HG02623 (cell line): ENCODE data around the gene ZNF385C.
"Not testable (repeated sequence)": the region's sequence is repeated elsewhere in the genome, so short reads cannot be mapped to it uniquely, and the experiment has no call there.

Experiments used
- ATAC-seq: cut with Tn5 transposase; IDR thresholded peaks from one replicate; pipeline ENCODE4 v1.9.1; 2021; ENCODE audit warnings: moderate library complexity; ENCODE audit not compliant: unreplicated experiment

The ZNF385C gene

DNA sequence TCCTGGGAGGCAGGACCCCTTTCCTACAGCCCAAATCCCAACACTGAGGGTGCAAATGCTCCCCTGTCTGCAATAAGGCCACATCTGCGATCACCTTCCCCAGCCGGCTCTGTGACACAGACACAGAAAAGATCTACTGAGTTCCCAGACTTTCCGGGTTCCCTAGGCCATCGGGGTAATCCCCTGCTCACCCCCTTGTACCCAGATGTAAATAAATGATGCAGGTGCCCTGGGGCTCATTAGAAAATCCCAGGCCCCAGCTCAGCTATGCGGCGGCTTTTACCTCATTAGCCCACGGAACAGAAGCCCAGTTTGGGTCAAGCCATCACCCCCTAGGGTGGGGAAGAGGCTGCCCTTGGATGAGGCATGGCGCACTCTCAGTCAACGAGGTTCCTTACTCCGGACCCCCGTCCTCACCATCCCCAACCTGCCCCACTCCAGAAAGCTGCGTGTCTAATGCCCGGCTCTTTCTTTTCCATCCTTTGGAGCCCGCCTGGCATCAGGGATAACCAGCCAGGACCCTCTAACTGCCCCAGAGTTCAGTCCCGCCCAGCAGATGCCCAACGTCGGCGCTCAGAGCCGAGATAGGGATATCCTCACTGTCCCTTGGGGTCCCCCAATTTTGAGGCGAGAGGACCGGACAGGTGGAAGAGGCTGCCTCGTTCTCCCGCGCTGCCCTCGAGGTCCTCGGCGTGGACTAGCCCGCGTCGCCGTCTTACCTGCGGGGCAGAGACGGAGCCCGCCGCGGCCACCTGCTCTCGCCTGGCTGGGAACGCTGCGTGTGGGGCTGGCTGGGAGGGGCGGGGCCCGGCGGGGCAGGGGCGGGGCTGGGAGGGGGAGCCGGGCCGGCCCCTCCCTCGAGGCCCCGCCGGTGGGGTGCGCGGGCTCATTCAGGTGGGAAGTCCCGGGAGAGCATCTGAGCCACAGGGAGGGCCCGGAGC lies at the start of gene ZNF385C:
ZNF385C (minus strand) TSS at position 783 of the 941 bp plus-strand sequence. CDS start 35,417 bp downstream, outside the sequence.
- ATAC-seq = no peak

DNA sequence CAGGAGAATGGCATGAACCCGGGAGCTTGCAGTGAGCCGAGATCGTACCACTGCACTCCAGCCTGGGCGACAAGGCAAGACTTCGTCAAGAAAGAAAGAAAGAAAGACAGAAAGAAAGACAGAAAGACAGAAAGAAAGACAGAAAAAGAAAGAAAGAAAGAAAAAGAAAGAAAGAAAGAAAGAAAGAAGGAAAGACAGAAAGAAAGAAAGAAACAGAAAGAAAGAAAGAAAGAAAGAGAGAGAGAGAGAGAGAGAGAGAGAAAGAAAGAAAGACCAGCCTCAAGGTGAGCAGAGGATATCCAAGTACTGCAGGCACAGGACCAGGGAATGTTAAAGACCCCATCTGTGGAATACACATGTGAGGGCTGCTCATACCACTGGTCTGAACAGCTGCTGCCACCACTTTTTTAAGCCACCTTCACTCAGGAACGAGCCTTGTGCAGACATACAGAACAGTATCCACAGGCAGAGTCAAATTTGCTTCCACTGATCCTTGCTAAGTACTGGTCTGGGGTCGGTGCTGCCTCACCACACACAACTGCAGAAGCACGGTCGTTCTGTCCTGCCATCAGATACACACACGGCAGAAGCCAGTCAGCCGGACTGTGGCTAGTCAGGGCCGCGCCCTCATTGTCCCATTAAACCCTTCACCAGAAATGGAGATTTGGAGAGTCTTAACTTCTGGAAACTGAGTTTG lies 48.8 kb upstream of the ZNF385C start:
- ATAC-seq = no peak

DNA sequence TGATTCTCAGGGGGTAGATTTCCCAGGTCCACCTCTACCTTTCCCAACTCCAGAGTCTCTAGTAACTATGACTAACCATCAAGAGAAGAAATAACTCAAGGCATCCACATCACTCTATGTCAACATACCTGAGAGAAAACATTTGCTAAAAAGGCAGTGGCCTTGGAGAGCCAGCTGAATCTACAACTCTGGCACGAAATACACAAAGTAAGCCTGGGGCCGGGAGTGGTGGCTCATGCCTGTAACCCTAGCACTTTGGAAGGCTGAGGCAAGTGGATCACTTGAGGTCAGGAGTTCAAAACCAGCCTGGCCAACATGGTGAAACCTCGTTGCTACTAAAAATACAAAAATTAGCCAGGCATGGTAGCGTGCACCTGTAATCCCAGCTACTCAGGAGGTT lies 44.9 kb upstream of the ZNF385C start:
- not testable (repeated sequence) for ATAC-seq

- ATAC-seq = no peak
Measured at GRCh38 chr17:42142371-42142896, 44.2 kb upstream of the ZNF385C start.

DNA sequence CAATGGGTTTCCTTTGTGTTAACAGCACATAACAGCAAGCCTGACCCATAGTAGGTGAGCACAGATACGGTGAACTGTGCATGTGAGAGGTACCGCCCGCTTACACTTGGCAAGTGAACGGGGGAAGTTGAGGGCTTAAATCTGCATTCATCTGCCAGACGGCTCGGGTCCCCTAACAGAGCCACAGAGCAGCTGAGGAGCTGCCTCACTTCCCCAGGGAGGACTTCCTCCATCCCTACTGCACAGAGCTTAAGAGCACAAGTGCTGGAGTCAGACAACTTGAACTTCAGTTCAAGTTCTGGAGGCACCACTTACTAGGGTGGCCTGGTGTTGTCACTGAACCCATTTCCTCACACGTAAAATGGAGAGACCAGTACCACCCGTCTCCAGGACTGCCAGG lies 43.1 kb upstream of the ZNF385C start:
- no peak for ATAC-seq

DNA sequence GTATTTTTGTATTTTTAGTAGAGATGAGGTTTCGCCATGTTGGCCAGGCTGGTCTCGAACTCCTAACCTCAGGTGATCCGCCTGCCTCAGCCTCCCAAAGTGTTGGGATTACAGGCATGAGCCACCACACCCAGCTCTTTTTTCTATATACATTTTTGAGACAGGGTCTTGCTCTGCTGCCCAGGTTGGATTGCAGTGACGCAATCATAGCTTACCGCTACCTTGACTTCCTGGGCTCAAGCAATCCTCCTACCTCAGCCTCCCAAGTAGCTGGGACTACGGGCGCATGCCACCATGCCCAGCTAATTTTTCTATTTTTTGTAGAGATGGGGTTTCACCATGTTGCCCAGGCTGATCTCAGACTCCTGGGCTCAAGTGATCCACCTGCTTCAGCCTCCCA lies 42.4 kb upstream of the ZNF385C start:
- ATAC-seq = not testable (repeated sequence)

- ATAC-seq = no peak
Measured at GRCh38 chr17:42138749-42139492, 40.6 kb upstream of the ZNF385C start.

DNA sequence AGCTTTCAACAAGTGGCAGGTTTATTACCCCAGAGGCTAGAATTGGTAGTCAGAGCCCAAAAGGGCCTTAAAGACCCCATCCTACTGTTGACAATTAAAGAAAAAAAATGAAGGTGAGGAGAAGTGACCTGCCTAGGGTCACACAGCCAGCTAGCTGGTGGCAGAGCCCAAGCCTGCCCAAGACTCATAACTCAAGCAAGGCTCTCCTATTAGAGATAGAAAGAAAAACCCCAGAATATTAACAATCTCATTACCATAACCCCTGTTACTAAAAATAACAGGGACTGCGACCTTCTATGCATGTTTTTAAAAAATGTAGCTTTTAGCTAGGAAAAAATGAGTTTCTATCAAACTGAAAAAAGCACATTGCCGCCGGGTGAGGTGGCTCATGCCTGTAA lies 38.4 kb upstream of the ZNF385C start:
- no peak for ATAC-seq

DNA sequence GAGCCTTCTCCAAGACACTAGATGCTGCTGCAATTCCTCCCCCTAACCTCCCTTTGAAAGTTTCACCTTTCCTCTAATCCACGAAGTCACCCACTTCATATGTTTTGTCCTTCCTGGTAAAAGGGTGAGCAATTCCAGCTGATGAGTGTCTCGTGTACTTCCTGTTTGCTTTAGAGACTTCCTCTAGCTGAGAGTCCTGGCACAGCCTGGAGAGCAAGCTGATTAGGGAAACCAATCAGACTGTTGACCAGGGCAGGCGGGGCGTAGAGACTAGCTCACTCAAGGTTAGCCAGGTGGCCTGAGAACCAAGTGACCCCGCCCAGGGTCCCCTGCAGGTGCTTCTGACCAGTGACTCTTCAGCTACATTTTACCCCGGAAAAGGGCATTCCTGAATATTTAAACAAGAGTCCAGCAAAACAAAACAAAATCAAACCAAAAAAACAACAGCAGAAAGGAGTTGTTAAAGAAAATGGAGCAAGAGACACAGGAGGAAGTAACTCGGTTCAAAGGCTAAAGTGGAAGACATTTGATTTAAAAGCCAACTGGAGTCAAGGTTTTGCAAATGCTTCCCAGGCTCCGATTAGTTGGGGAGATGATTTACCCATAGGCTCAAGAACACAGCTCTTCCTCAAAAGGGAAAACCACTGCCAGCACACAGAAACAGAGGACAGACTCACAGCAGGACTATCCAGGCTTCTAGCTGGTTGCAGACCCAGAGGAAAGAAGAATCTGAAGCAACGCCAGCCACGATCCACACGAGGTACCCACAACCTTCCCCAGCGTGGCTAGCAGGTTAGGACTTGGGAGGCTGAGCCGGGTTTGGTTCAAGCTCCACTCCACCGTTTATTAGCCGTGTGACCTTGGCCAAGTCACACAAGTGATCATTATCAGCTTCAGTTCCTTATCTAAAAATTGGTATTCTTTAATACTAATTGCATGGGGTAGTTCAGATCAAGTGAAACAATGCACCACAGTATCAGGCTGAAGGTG lies 37.7 kb upstream of the ZNF385C start:
- ATAC-seq = no peak

DNA sequence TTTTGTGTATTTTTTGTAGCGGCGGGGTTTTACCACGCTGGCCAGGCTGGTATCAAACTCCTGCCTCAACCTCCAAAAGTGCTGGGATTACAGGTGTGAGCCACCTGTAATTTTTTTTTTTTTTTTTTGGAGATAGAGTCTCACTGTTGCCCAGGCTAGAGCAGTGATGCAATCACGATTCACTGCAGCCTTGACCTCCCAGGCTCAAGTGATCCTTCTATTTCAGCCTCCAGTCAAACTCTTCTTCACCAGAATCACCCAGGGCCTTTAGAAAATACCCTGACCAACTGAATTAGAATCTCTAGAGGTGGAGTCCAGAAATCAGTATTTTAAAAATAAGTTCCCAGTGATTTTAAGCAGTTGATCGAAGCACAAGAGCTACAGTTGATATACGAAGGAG lies 36.9 kb upstream of the ZNF385C start:
- no peak for ATAC-seq

DNA sequence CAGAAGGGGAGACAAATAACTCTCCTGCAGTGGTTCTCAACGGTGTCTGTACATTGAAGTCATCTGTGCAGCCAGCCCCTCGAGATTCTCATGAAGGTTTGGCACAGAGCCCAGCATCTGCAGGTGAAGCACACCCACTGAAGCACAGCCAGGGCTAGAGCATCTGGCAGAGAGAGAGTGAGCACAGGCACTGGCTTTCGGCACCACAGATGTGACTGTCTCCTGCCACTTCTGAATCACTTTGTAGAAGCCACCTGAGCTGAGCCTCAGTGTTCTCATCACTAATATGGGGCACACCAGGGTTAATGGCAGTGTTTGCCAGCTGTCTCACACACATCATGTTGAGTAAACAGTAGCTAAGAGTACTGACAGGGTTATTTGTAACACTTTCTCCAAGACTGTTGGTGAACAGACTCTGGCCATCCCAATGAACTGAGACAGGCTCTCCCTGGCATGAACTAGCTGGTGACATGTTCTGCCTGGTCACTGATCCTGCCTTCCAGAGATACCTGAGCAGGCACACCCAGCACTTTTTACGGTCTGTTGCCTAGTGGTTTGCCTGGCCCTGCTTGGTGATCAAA lies 35.3 kb upstream of the ZNF385C start:
- ATAC-seq = no peak

- no peak for ATAC-seq
Measured at GRCh38 chr17:42132941-42133340, 34.7 kb upstream of the ZNF385C start.

GRCh38 chr17:42131981-42132432 lies 33.7 kb upstream of the ZNF385C start:
- ATAC-seq = no peak

DNA sequence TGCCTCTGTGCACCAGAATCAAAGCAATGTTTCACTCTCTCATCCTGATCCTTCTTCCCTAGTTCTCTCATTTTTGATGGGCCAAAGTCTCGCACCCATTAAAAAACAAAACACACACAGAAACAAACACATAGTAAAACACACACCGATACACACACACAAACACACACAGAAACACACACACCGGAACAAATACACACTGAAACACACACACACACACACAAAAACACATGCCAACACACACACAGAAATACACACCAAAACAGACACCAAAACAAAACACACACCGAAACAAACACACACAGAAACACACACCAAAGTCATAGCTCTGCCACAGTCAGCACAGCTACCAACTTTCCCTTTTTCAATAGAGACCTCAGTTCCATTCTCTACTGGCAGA lies 33.0 kb upstream of the ZNF385C start:
- no peak for ATAC-seq

- no peak for ATAC-seq
Measured at GRCh38 chr17:42130310-42130936, 32.1 kb upstream of the ZNF385C start.

GRCh38 chr17:42129109-42129837 lies 31.0 kb upstream of the ZNF385C start:
- no peak for ATAC-seq

GRCh38 chr17:42127414-42127813 lies 29.1 kb upstream of the ZNF385C start:
- no peak for ATAC-seq

- no peak for ATAC-seq
Measured at GRCh38 chr17:42126836-42127235, 28.6 kb upstream of the ZNF385C start.
